GM12865 (cell line): ENCODE results near the gene KIT.

Experiments used
- DNase-seq: peaks from one replicate; pipeline ENCODE4 v3.0.0; 2010; ENCODE audit warnings: low read depth
- H3K4me3 ChIP-seq: 2 replicates; pipeline ENCODE4 v1.5.1; 2011; ENCODE audit warnings: mild to moderate bottlenecking, low read depth, low read length, control low read depth
- TF ChIP-seq, protein P1 (sequence below): IDR thresholded peaks from 2 replicates; pipeline ENCODE4 v1.5.1; 2011; ENCODE audit warnings: low read length, control low read depth, low read depth, inconsistent platforms; ENCODE audit not compliant: insufficient read depth; ENCODE audit errors: missing control alignments

The KIT gene

DNA sequence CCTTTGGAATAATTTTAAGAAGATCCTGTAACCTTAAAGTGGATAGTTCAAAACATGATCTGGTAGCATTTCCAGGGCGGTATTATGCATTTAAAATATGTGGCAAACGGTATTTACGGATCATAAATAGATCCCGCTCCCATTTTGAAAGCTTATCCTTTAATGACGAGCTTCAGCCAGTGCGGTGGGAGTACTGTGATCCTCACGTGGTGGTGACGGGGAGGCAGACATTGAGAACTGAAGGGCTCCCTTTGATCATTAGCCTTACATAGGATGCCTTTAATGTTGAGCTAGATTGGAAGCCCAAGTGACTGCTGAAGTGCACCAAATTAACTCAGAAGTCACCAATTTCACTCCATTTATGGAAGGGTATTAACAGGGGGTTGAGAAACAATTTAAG is 56.9 kb downstream of the KIT start:
- no peak overlapping the region for H3K4me3 ChIP-seq
- no peak for DNase-seq
- TF ChIP-seq, protein P1, sequence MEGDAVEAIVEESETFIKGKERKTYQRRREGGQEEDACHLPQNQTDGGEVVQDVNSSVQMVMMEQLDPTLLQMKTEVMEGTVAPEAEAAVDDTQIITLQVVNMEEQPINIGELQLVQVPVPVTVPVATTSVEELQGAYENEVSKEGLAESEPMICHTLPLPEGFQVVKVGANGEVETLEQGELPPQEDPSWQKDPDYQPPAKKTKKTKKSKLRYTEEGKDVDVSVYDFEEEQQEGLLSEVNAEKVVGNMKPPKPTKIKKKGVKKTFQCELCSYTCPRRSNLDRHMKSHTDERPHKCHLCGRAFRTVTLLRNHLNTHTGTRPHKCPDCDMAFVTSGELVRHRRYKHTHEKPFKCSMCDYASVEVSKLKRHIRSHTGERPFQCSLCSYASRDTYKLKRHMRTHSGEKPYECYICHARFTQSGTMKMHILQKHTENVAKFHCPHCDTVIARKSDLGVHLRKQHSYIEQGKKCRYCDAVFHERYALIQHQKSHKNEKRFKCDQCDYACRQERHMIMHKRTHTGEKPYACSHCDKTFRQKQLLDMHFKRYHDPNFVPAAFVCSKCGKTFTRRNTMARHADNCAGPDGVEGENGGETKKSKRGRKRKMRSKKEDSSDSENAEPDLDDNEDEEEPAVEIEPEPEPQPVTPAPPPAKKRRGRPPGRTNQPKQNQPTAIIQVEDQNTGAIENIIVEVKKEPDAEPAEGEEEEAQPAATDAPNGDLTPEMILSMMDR, result no peak

DNA sequence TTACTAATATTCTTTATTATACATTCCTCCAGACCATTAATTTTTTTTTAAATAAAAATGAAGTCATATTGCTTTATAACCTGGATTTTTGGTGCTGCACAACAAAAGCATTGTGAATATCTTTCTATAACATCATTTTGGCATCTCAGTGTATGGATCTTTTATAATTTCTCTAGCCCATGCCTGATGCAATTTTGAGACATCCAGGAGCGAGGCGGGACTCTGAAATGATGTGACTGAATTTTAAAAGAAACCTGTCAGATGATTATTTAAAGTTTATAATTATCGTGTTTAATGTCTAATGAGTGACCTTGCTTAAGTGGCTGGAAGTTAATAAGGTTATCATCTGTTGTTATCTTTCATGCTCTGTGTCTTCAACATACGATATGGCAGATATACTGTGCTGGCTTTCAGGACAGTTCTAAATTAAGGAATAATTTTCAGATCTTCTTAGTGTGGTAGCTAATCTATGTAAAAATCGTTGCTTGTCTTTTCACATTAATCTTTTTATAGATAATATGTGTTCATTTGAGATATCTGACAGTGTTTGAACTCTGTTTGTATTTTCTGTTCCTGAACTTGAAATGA is 58.8 kb downstream of the KIT start:
- no peak for DNase-seq
- TF ChIP-seq, protein P1, result no peak
- H3K4me3 ChIP-seq, result no peak overlapping the region

DNA sequence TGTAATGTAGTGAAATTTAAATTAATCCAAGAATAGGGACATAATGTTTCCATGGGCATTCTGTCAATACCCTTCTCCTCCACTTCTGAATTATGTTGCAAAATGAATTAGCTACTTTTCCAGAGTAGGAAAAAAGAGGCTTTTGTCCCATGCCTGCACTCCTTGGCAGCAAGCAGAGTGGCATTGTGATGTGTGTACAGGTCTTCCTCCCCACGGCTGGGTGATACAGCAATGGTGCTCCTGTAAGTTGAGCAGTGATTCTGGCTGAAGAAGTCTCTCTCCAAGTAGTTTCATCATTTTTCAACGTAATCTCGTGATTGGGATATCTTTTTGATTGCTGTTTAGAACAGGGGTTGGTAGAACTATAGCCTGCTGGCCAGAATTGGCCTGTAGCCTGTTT is 59.9 kb downstream of the KIT start:
- TF ChIP-seq, protein P1, result no peak
- DNase-seq, result no peak
- no peak overlapping the region for H3K4me3 ChIP-seq

DNA sequence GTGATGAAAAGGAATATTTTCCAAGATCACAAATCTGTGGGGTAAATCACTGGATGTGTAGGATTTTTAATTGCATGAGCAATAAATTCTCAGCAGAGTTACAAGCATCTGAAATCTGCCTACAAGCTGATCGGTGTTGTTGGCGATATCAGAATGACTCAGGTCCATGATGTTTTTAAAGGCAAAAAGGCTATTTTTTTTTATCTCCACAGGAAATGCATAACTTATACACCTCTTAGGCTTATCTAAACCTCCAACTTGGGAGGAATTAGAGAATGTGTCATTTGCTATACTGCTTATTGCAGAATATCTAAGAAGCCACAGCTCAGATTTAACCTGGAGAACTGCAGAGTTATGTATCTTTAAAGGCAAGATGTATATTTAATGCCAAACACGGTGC is 61.6 kb downstream of the KIT start:
- DNase-seq, result no peak
- TF ChIP-seq, protein P1, result no peak
- no peak overlapping the region for H3K4me3 ChIP-seq

DNA sequence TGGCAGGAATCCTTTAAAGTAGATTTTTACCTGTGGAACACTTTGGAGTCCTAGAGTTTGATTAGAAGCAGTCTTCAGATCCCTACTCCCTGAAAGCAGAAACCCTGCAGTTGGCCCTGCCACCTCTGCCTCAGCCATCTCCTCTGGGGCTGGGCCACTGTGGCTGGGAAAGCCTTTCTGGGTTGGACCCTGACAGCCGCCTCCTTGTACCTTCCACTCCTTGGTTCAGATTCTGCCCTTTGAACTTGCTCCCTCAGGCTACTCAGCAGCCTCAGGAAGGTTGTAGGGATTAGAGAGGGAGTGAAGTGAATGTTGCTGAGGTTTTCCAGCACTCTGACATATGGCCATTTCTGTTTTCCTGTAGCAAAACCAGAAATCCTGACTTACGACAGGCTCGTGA is 65.5 kb downstream of the KIT start:
- DNase-seq, result no peak

DNA sequence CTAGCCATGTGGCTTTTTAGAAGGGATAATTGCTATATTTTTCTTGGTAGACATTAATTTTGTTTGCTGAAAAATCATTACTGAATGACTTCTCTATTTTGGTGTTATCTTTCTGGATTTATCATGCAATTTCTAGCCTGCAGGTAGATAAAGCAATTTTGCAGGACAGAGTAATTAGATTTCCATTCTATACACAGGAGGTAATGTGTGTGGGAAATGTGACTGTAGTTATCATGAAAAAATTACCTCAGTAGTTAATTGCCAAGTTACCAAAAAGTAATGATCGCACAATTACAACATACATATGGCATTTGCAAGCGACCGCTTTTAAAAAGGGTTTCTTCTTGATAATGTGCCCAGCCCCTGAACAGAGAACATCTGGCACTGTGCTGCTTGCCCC is 66.1 kb downstream of the KIT start:
- TF ChIP-seq, protein P1, result no peak
- DNase-seq, result no peak
- no peak overlapping the region for H3K4me3 ChIP-seq

More for the DNA sequence above, 65.5 kb downstream of the KIT start:
- no peak overlapping the region for H3K4me3 ChIP-seq
- TF ChIP-seq, protein P1, result no peak

DNA sequence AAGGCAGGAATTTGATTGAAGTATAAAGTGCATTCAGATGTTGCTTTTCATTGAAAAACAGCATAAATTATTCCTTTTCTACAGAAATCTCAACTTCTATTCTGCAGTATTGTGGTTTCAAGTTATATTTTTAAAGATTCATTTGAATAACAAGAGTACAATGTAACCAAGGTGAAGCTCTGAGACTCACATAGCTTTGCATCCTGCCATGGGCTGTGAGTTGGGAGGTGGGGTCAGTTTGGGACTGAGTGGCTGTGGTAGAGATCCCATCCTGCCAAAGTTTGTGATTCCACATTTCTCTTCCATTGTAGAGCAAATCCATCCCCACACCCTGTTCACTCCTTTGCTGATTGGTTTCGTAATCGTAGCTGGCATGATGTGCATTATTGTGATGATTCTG is 69.2 kb downstream of the KIT start:
- peak; percentile 11 for DNase-seq
- TF ChIP-seq, protein P1, result no peak
- no peak overlapping the region for H3K4me3 ChIP-seq
